Esophagus squamous epithelium (tissue), 5 donors: ENCODE data around the gene ZNF512. TPM values are rescaled to one million over a fixed set of nuclear protein-coding genes. Genes with fewer than 3 reads are reported as not detected.

Source experiments
- DNase-seq: peaks from one replicate; lab custom pipeline; 2025; lab: John Stamatoyannopoulos, UW
- H3K27ac ChIP-seq, 4 donors: fragments of 200-600 bp; sonication (generic); one replicate each; pipeline ENCODE4 v1.5.1; 2016 to 2019; ENCODE audit warnings: mild to moderate bottlenecking in 1 of 4
- H3K27me3 ChIP-seq, 4 donors: fragments of 200-600 bp; sonication (generic); 1 replicate in 3 of 4; 2 replicates in 1 of 4; pipeline versions ENCODE4 v1.5.1 to v1.6.0; 2017 to 2021; ENCODE audit warnings: antibody characterized with exemption in 1 of 4
- H3K36me3 ChIP-seq, 3 donors: fragments of 200-600 bp; sonication (generic); one replicate each; pipeline ENCODE4 v1.5.1; 2016 to 2019
- H3K4me1 ChIP-seq, 3 donors: fragments of 200-600 bp; sonication (generic); one replicate each; pipeline ENCODE4 v1.5.1; 2017 to 2019
- H3K4me3 ChIP-seq, 4 donors: fragments of 200-600 bp; sonication (generic); 1 replicate in 3 of 4; 2 replicates in 1 of 4; pipeline ENCODE4 v1.5.1; 2016 to 2019; ENCODE audit warnings: mild to moderate bottlenecking in 2 of 4, moderate library complexity in 1 of 4
- H3K9me3 ChIP-seq, 3 donors: fragments of 200-600 bp; sonication (generic); one replicate each; pipeline ENCODE4 v1.5.1; 2016 to 2019
- POLR2A ChIP-seq, 4 donors: fragments of 450-650 bp; IDR thresholded peaks; one replicate each; pipeline ENCODE4 v1.6.1; 2017; ENCODE audit warnings: antibody characterized with exemption in 4 of 4, mild to moderate bottlenecking in 4 of 4, moderate library complexity in 3 of 4
- WGBS, 2 donors: methylation state at CpG; one replicate each; pipeline ENCODE4 v1.1.5; 2018; 5-methylcytosine and 5-hydroxymethylcytosine counted together
- intact Hi-C: fragments of 100-400 bp; cut with DNase I; formaldehyde crosslinking; loops from one replicate; pipeline ENCODE4 v1.15.0; 2022
- small RNA-seq, 4 donors: library from RNA; depleted of rRNA; stranded (forward); fragments of <200 nt; gene quantifications; one replicate each; pipeline ENCODE3, GENCODE V24; 2016
- total RNA-seq, 4 donors: library from RNA; depleted of rRNA; stranded (reverse); fragments of >200 nt; gene quantifications; one replicate each; pipeline ENCODE4 v1.1.0, GENCODE V29; 2016
- TF ChIP-seq, protein P1 (sequence below), 6 experiments: fragments of 450-650 bp in 4 of 6; fragments of 200-600 bp in 2 of 6; sonication (generic) in 2 of 6; IDR thresholded peaks; one replicate each; pipeline ENCODE4 v1.5.1; 2016 to 2019; ENCODE audit warnings: antibody characterized with exemption in 6 of 6, mild to moderate bottlenecking in 4 of 6, moderate library complexity in 4 of 6
- donor health status: DM: yes; HTN: yes; CAD: no.

ZNF512 gene
- total RNA-seq, 4 donors from 2014 or later = 7.1 to 18.9 (median 15.7) TPM

GRCh38 chr2:27664622-27665363, 82.0 kb downstream of the ZNF512 start:
- H3K4me1 ChIP-seq = peaks cover 13 to 52% (median 25%) of the 10 kb centered on the region in 3 donors
- peaks cover 6 to 60% (median 31%) of the 10 kb centered on the region in 3 donors for H3K36me3 ChIP-seq
- no peaks in the 10 kb centered on the region for H3K27me3 ChIP-seq
- WGBS, 2 donors = 77 to 81% methylated on average over 10 to 14 of the region's 16 CpGs
- H3K9me3 ChIP-seq = no peaks in the 10 kb centered on the region
- no peak overlapping the region for H3K27ac ChIP-seq
- TF ChIP-seq, protein P1, sequence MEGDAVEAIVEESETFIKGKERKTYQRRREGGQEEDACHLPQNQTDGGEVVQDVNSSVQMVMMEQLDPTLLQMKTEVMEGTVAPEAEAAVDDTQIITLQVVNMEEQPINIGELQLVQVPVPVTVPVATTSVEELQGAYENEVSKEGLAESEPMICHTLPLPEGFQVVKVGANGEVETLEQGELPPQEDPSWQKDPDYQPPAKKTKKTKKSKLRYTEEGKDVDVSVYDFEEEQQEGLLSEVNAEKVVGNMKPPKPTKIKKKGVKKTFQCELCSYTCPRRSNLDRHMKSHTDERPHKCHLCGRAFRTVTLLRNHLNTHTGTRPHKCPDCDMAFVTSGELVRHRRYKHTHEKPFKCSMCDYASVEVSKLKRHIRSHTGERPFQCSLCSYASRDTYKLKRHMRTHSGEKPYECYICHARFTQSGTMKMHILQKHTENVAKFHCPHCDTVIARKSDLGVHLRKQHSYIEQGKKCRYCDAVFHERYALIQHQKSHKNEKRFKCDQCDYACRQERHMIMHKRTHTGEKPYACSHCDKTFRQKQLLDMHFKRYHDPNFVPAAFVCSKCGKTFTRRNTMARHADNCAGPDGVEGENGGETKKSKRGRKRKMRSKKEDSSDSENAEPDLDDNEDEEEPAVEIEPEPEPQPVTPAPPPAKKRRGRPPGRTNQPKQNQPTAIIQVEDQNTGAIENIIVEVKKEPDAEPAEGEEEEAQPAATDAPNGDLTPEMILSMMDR (IDR thresholded peaks at IDR 0.05) = no peak
- no peak for TF ChIP-seq POLR2A (IDR thresholded peaks at IDR 0.05)
- intact Hi-C loops = no loop called here
- no peak for DNase-seq
- peak overlapping the region; percentile 75 to 90 (median 84) for H3K4me3 ChIP-seq

- no peak overlapping the region for H3K27ac ChIP-seq
- TF ChIP-seq POLR2A (IDR thresholded peaks at IDR 0.05) = no peak
- TF ChIP-seq, protein P1 (IDR thresholded peaks at IDR 0.05) = no peak
- H3K4me1 ChIP-seq = peaks cover 13 to 42% (median 23%) of the 10 kb centered on the region in 3 donors
- no peaks in the 10 kb centered on the region for H3K9me3 ChIP-seq
- H3K4me3 ChIP-seq = no peak overlapping the region
- intact Hi-C loops = no loop called here
- WGBS, 2 donors = 69 to 76% methylated on average over 1 of the region's 1 CpG
- H3K36me3 ChIP-seq = peaks cover 4 to 61% (median 14%) of the 10 kb centered on the region in 3 donors
- no peaks in the 10 kb centered on the region for H3K27me3 ChIP-seq
- no peak for DNase-seq
Measured at GRCh38 chr2:27667446-27667845, 84.6 kb downstream of the ZNF512 start.

DNA sequence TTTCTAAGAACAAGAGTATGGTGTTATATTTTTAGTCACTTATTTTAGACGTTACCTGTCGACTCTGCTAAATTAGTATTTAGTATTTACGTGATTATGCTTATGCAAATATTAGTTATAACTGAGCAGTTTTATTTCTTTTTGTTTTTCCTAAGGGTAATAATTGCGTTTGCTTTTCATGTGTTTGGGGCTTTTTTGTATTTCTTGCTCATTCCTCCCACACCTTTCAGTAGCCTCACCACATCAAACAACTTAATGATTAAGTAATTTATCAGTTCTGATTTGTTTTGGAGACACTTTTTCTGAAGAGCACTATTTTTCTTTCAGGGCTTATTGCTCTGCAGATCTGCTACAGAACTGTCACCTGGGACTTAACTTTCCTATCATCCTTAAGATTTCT, 88.4 kb downstream of the ZNF512 start:
- Histone ChIP-seq H3K4me3 (no peak overlapping the region), H3K27me3 (no peaks in the 10 kb centered on the region), H3K27ac (no peak overlapping the region), H3K4me1 (peaks cover 0 to 14% (median 0%) of the 10 kb centered on the region in 3 donors), H3K36me3 (peaks cover 4 to 99% (median 23%) of the 10 kb centered on the region in 3 donors), H3K9me3 (no peaks in the 10 kb centered on the region)
- WGBS, 2 donors = 85 to 86% methylated on average over 4 of the region's 4 CpGs
- TF ChIP-seq POLR2A (IDR thresholded peaks at IDR 0.05) = no peak
- TF ChIP-seq, protein P1 (IDR thresholded peaks at IDR 0.05) = no peak
- intact Hi-C loops = no loop called here
- DNase-seq = no peak

Small RNA genes lying within 50 kb of the gene (small RNA-seq; reads per million reads assigned to genes)
- gene RF00340 = 0 reads per million in 4 donors

Other genes starting within 250 kb of the ZNF512 start
- gene GTF3C2, start 226.3 kb upstream of the ZNF512 start, total RNA-seq = 10 to 100 TPM; 37.2 to 59.7 (median 52.3) TPM
- gene EIF2B4, start 212.7 kb upstream of the ZNF512 start, total RNA-seq = 10 to 100 TPM; 30.4 to 44.3 (median 38.3) TPM
- 100 to 1,000 TPM in 1 of 4 donors, 10 to 100 TPM in 3; 53.5 to 106 (median 75.8) TPM for gene SNX17, start 212.4 kb upstream of the ZNF512 start, total RNA-seq
- 10 to 100 TPM in 3 of 4 donors, 1 to 10 TPM in 1; 6.4 to 15.6 (median 12.8) TPM for gene ZNF513, start 202.3 kb upstream of the ZNF512 start, total RNA-seq
- 10 to 100 TPM; 51.9 to 77.1 (median 67.4) TPM for gene PPM1G, start 173.5 kb upstream of the ZNF512 start, total RNA-seq
- 10 to 100 TPM; 66.6 to 89.6 (median 81.5) TPM for gene NRBP1, start 154.4 kb upstream of the ZNF512 start, total RNA-seq
- 10 to 100 TPM in 3 of 4 donors, 1 to 10 TPM in 1; 9.8 to 29.3 (median 19.1) TPM for gene KRTCAP3, start 140.7 kb upstream of the ZNF512 start, total RNA-seq
- 10 to 100 TPM in 3 of 4 donors, 1 to 10 TPM in 1; 7.6 to 19.6 (median 13.5) TPM for gene IFT172, start 93.3 kb upstream of the ZNF512 start, total RNA-seq
- 10 to 100 TPM in 2 of 4 donors, 1 to 10 TPM in 2; 4.6 to 28.2 (median 11.3) TPM for gene FNDC4, start 87.8 kb upstream of the ZNF512 start, total RNA-seq
- gene GCKR, start 86.2 kb upstream of the ZNF512 start, total RNA-seq = 1 to 10 TPM in 1 of 4 donors, under 1 TPM in 3; 0.21 to 1.9 (median 0.41) TPM
- 1 to 10 TPM in 2 of 4 donors, under 1 TPM in 2; 0.44 to 3.1 (median 1.4) TPM for gene CCDC121, start 46.0 kb downstream of the ZNF512 start, total RNA-seq
- 10 to 100 TPM; 17.3 to 36.4 (median 31.6) TPM for gene GPN1, start 46.0 kb downstream of the ZNF512 start, total RNA-seq
- gene SUPT7L, start 80.6 kb downstream of the ZNF512 start, total RNA-seq = 10 to 100 TPM; 10.5 to 25.4 (median 14.2) TPM
- 10 to 100 TPM; 15.4 to 27.0 (median 24.1) TPM for gene SLC4A1AP, start 80.8 kb downstream of the ZNF512 start, total RNA-seq
- gene MRPL33, start 188.7 kb downstream of the ZNF512 start, total RNA-seq = 100 to 1,000 TPM in 1 of 4 donors, 10 to 100 TPM in 3; 50.4 to 114 (median 70.9) TPM